Sigmoid colon (tissue), 7 donors: ENCODE data around the gene NQO2. TPM values are rescaled to one million over a fixed set of nuclear protein-coding genes. Genes with fewer than 3 reads are reported as not detected.

Experiments
- DNase-seq: peaks from one replicate; pipeline ENCODE4 v3.0.0-alpha.2; 2019
- H3K27ac ChIP-seq, 4 donors: fragments of 200-600 bp; sonication (generic); one replicate each; pipeline ENCODE4 v1.5.1; 2016 to 2019; ENCODE audit warnings: mild to moderate bottlenecking in 1 of 4
- H3K27me3 ChIP-seq, 3 donors: fragments of 200-600 bp; sonication (generic); one replicate each; pipeline ENCODE4 v1.5.1; 2019; ENCODE audit warnings: mild to moderate bottlenecking in 1 of 3
- H3K36me3 ChIP-seq, 4 donors: fragments of 200-600 bp; sonication (generic); one replicate each; pipeline ENCODE4 v1.5.1; 2016 to 2019
- H3K4me1 ChIP-seq, 4 donors: fragments of 200-600 bp; sonication (generic); one replicate each; pipeline ENCODE4 v1.5.1; 2017 to 2019
- H3K4me3 ChIP-seq, 4 donors: fragments of 200-600 bp; sonication (generic); one replicate each; pipeline ENCODE4 v1.5.1; 2017 to 2019; ENCODE audit warnings: mild to moderate bottlenecking in 2 of 4, moderate library complexity in 1 of 4
- H3K9me3 ChIP-seq, 4 donors: fragments of 200-600 bp in 3 of 4; sonication (generic) in 3 of 4; one replicate each; pipeline versions ENCODE4 v1.5.1 to v1.6.1; 2013 to 2019
- CTCF ChIP-seq, 4 experiments: fragments of 450-650 bp in 3 of 4; fragments of 200-600 bp in 1 of 4; IDR thresholded peaks; one replicate each; pipeline ENCODE4 v1.5.1; 2016 to 2019; ENCODE audit warnings: antibody characterized with exemption in 4 of 4, mild to moderate bottlenecking in 3 of 4, moderate library complexity in 2 of 4
- EP300 ChIP-seq, 4 donors: sonication (generic); formaldehyde crosslinking; IDR thresholded peaks; one replicate each; pipeline ENCODE4 v1.6.1; 2017; ENCODE audit warnings: antibody characterized with exemption in 4 of 4
- POLR2A ChIP-seq, 2 donors: fragments of 450-650 bp; IDR thresholded peaks; one replicate each; pipeline ENCODE4 v1.6.1; 2016; ENCODE audit warnings: antibody characterized with exemption in 2 of 2, mild to moderate bottlenecking in 2 of 2, moderate library complexity in 2 of 2
- POLR2AphosphoS5 ChIP-seq, 4 donors: sonication (generic); formaldehyde crosslinking; IDR thresholded peaks; one replicate each; pipeline ENCODE4 v1.6.1; 2017; ENCODE audit warnings: antibody characterized with exemption in 4 of 4
- WGBS, 2 donors: extraction: QIAGEN DNeasy Blood & Tissue Kit; methylation state at CpG; one replicate each; pipeline ENCODE4 v1.1.7; 2013; 5-methylcytosine and 5-hydroxymethylcytosine counted together
- intact Hi-C: fragments of 100-400 bp; cut with DNase I; formaldehyde crosslinking; loops from one replicate; pipeline ENCODE4 v1.15.1; 2023
- polyA plus RNA-seq, 3 donors: library from polyadenylated mRNA; stranded (reverse); fragments of 200-250 nt; gene quantifications; one replicate each; pipeline ENCODE4 v1.2.3, GENCODE V29; 2013
- total RNA-seq, 4 donors: library from RNA; depleted of rRNA; stranded (reverse); fragments of >200 nt; gene quantifications; one replicate each; pipeline ENCODE4 v1.1.0, GENCODE V29; 2016
- donor health status: healthy with polysubstance abuse.
- donor health status: Bipolar disorder and iron deficiency.
- donor health status: healthy.

The NQO2 gene
- total and polyA plus RNA-seq, 7 donors, result 12.5 to 33.2 (median 16.1) TPM

- Histone ChIP-seq H3K36me3 (no peaks in the 10 kb centered on the region), H3K27ac (no peak overlapping the region), H3K9me3 (no peaks in the 10 kb centered on the region), H3K27me3 (no peaks in the 10 kb centered on the region), H3K4me1 (peaks cover 0 to 6% (median 0%) of the 10 kb centered on the region in 4 donors), H3K4me3 (no peak overlapping the region)
- TF ChIP-seq EP300 (IDR thresholded peaks at IDR 0.05) (no peak), CTCF (IDR thresholded peaks at IDR 0.05) (no peak), POLR2AphosphoS5 (IDR thresholded peaks at IDR 0.05) (no peak), POLR2A (IDR thresholded peaks at IDR 0.05) (no peak)
- intact Hi-C loops, result no loop called here
- WGBS, 2 donors, result 34 to 72% methylated on average over 3 of the region's 3 CpGs
- no peak for DNase-seq
Measured at GRCh38 chr6:3032986-3033385, 33.3 kb downstream of the NQO2 start.

- Histone ChIP-seq H3K4me3 (no peak overlapping the region), H3K9me3 (no peaks in the 10 kb centered on the region), H3K36me3 (no peaks in the 10 kb centered on the region), H3K27ac (no peak overlapping the region), H3K27me3 (no peaks in the 10 kb centered on the region), H3K4me1 (peaks cover 0 to 7% (median 0%) of the 10 kb centered on the region in 4 donors)
- no peak for DNase-seq
- TF ChIP-seq POLR2A (IDR thresholded peaks at IDR 0.05) (no peak), CTCF (IDR thresholded peaks at IDR 0.05) (no peak), EP300 (IDR thresholded peaks at IDR 0.05) (no peak), POLR2AphosphoS5 (IDR thresholded peaks at IDR 0.05) (no peak)
- 95 to 97% methylated on average over 5 of the region's 5 CpGs for WGBS, 2 donors
- intact Hi-C loops, result no loop called here
Measured at GRCh38 chr6:3033652-3034051, 34.0 kb downstream of the NQO2 start.

DNA sequence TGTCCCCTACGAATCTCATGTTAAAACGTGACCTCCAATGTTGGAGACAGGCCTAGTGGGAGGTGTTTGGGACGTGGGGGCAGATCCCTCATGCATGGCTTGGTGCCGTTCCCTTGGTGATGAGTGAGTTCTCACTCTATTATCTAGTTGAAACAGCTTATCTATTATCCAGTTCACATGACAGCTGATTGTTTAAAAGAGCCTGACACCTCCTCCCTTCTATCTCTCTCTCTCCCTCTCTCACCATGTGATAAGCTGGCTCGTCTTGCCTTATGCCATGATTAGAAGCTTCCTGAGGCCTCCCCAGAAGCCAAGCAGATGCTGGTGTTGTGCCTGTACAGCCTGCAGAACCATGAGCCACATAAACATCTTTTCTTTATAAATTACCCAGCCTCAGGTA lies 35.7 kb downstream of the NQO2 start:
- no peak overlapping the region for H3K4me3 ChIP-seq
- H3K36me3 ChIP-seq, result no peaks in the 10 kb centered on the region
- peaks cover 0 to 7% (median 0%) of the 10 kb centered on the region in 4 donors for H3K4me1 ChIP-seq
- WGBS, 2 donors, result 75 to 93% methylated on average over 5 of the region's 5 CpGs
- TF ChIP-seq POLR2A (IDR thresholded peaks at IDR 0.05) (no peak), CTCF (IDR thresholded peaks at IDR 0.05) (no peak)
- no peak for DNase-seq
- H3K27me3 ChIP-seq, result no peaks in the 10 kb centered on the region
- no peak overlapping the region for H3K27ac ChIP-seq
- intact Hi-C loops, result no loop called here
- H3K9me3 ChIP-seq, result no peaks in the 10 kb centered on the region

DNA sequence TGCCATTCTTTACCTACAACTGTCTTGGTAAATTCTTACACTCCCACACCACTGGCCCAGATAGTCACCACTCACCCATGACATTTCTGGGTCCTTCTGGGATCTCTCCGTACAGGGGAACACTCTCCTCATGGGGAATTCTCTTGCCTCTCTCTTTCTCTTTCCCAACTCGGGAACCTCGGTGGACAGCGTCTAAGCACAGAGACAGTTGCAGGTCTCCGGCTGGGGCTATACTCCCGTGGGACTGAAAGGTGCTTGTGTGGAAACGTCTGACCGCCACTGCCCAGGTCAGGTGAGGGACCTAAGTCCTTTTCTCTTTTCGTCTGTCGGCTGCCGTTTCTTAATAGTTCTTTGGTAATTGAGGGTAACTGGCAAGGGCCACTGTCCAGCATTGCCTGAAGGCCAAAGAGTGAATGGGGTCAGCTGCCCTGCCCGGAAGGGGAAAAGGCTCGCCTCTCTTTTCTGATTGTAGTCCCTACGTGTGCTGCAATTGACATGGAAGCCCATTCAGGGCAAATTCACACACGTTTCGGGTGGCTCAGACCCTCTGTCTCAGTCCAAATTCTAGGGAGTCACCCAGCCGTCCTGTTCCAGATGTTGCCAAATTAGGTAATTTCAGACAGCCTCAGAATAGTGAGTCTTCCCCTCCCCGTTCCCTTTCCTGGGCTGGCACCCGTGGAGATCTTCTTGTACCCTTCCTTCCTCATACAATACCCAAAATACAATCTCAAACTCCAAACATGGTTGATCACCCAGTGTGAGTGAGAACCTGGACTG lies 37.4 kb downstream of the NQO2 start:
- no peaks in the 10 kb centered on the region for H3K36me3 ChIP-seq
- 82% methylated on average over 19 of the region's 19 CpGs for WGBS, 2 donors
- no peaks in the 10 kb centered on the region for H3K27me3 ChIP-seq
- no peak for DNase-seq
- peaks cover 0 to 7% (median 0%) of the 10 kb centered on the region in 4 donors for H3K4me1 ChIP-seq
- no peak for TF ChIP-seq EP300 (IDR thresholded peaks at IDR 0.05)
- H3K4me3 ChIP-seq, result no peak overlapping the region
- intact Hi-C loops, result no loop called here
- no peaks in the 10 kb centered on the region for H3K9me3 ChIP-seq
- no peak overlapping the region for H3K27ac ChIP-seq

DNA sequence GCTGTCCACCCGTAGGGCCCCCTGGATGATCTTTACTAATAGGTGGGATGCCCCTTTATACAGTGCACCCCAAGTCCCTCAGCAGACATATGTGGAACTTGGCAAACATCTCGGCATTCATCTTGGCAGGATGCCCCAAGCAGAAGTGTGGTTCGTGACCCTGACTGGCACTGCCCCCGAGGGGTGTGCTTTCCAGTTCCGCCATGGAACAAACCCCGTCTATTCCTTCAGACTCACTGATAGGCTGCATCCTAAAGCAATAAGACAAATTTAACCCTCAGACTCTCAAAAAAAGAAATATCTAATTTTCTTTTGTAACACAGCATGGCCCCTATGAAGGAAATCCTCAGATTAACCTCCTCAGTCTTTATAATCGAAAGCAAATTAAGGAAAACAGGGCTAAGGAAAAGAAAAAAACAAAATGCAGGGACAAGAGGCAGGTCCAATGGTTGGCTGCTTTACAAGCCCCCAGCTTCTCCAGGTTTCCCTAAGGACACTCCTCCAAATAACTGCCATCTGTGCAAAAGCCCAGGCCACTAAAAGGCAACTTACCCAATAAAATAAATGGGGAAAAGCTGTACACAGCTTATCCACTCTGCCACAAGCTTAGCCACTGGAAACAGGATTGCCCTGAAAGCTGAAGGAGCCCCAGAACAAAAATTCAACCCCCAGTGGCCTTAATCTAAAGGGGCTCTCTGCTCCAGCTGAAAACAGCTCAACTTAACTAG lies 38.1 kb downstream of the NQO2 start:
- intact Hi-C loops, result no loop called here
- Histone ChIP-seq H3K27ac (no peak overlapping the region), H3K4me1 (peaks cover 0 to 7% (median 0%) of the 10 kb centered on the region in 4 donors), H3K9me3 (no peaks in the 10 kb centered on the region), H3K36me3 (no peaks in the 10 kb centered on the region), H3K27me3 (no peaks in the 10 kb centered on the region), H3K4me3 (no peak overlapping the region)
- WGBS, 2 donors, result 43 to 62% methylated on average over 7 of the region's 7 CpGs
- TF ChIP-seq CTCF (IDR thresholded peaks at IDR 0.05) (no peak), POLR2A (IDR thresholded peaks at IDR 0.05) (no peak), EP300 (IDR thresholded peaks at IDR 0.05) (no peak), POLR2AphosphoS5 (IDR thresholded peaks at IDR 0.05) (no peak)
- no peak for DNase-seq
